Coronary artery (tissue), 2 donors: Measurements from ENCODE around the gene OASL.
"Not testable (repeated sequence)": the region's sequence is repeated elsewhere in the genome, so short reads cannot be mapped to it uniquely, and the experiment has no call there.

Source experiments
- DNase-seq: peaks from one replicate; pipeline ENCODE4 v3.0.0-alpha.2; 2017; ENCODE audit warnings: low spot score
- H3K27ac ChIP-seq, 2 donors: fragments of 200-600 bp; sonication (generic); one replicate each; pipeline ENCODE4 v1.5.1; 2016 to 2019
- H3K4me3 ChIP-seq: fragments of 200-600 bp; sonication (generic); 2 replicates; pipeline ENCODE4 v1.5.1; 2016; ENCODE audit warnings: mild to moderate bottlenecking, moderate library complexity
- TF ChIP-seq, protein P1 (sequence below): fragments of 200-600 bp; sonication (generic); IDR thresholded peaks from one replicate; pipeline ENCODE4 v1.5.1; 2019; ENCODE audit warnings: antibody characterized with exemption

The OASL gene

GRCh38 chr12:121084229-121084628, 45.2 kb upstream of the OASL start:
- H3K4me3 ChIP-seq, result no peak overlapping the region
- H3K27ac ChIP-seq, result no peak overlapping the region
- no peak for DNase-seq
- TF ChIP-seq, protein P1, sequence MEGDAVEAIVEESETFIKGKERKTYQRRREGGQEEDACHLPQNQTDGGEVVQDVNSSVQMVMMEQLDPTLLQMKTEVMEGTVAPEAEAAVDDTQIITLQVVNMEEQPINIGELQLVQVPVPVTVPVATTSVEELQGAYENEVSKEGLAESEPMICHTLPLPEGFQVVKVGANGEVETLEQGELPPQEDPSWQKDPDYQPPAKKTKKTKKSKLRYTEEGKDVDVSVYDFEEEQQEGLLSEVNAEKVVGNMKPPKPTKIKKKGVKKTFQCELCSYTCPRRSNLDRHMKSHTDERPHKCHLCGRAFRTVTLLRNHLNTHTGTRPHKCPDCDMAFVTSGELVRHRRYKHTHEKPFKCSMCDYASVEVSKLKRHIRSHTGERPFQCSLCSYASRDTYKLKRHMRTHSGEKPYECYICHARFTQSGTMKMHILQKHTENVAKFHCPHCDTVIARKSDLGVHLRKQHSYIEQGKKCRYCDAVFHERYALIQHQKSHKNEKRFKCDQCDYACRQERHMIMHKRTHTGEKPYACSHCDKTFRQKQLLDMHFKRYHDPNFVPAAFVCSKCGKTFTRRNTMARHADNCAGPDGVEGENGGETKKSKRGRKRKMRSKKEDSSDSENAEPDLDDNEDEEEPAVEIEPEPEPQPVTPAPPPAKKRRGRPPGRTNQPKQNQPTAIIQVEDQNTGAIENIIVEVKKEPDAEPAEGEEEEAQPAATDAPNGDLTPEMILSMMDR, result no peak

DNA sequence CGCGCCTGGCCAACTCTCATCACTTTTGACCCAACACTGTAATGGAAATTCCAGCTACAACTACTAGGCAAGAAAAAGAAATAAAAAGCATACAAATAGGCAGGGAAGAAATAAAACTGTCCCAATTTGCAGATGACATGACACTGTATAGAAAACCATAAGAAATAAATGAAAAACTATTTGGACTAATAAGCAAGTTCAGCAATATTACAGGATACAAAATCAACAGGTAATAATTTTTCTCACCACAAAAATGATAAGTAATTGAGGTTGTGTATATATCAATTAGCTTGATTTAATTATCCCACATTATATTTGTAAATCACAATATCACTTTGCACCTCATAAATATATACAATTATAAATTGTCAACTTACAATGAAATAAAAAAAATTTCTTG, 41.9 kb upstream of the OASL start:
- TF ChIP-seq, protein P1, result no peak
- H3K4me3 ChIP-seq, result no peak overlapping the region
- H3K27ac ChIP-seq, result no peak overlapping the region
- no peak for DNase-seq

DNA sequence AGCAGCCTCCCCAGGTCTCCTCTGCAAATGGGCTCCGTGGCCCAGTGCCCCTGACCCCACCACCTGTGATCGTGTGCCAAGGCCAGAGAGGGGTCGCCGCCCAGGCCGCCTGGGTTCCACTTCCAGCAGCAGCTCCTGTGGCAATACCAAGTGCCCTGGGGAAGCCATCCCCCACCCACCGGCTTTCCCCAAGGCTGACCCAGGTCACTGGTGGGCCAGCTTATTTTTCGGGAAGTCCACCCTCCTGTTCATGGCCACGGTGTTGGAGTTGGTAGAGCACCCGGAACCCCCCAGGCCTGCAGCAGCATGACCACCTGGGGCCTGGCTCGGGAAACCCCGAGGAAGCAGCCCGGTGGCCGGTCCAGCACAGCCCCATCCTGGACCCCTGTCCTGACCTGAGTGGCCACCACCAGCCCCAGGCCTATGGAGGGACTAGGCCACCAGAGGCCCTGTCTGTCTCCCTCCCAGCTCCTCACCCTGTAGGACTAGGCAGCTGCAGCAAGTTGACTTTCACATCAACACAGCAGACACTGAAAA, 40.8 kb upstream of the OASL start:
- Histone ChIP-seq H3K27ac (no peak overlapping the region), H3K4me3 (no peak overlapping the region)
- no peak for DNase-seq
- TF ChIP-seq, protein P1, result no peak

DNA sequence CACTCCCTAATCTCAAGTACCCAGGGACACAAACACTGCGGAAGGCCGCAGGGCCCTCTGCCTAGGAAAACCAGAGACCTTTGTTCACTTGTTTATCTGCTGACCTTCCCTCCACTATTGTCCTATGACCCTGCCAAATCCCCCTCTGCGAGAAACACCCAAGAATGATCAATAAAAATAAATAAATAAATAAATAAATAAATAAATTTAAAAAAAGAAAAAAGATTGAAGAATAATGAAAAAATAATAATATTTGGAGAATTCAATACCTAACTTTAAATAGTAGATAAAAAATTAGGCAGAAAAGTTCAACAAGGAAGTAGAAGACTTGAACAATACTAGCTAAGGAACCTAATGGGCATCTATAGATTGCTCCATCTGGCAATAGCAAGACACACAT, 38.4 kb upstream of the OASL start:
- not testable (repeated sequence) for DNase-seq, H3K27ac ChIP-seq, H3K4me3 ChIP-seq

- H3K27ac ChIP-seq, H3K4me3 ChIP-seq, DNase-seq: not testable (repeated sequence)
These were observed 36.9 kb upstream of the OASL start for GRCh38 chr12:121075911-121076310.

DNA sequence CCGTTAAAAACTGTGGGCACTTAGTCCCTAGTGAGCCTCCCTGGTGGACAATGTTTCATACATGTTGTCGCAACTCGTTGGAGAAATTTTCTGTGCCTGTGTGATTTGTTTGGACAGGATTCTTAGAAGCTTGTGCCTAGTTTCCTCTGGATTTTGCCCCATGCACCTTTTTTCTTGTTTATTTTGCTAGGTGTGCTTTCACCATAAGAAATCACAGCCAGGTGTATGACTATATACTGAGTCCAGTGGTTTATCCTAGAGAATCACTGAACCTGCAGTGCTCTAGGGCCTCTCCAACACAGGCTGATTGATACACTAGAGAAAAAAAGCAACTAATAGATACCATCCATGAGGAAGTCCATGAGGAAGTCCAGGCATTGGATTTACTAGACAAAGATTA, 33.1 kb upstream of the OASL start:
- DNase-seq, result no peak
- no peak overlapping the region for H3K4me3 ChIP-seq
- H3K27ac ChIP-seq, result no peak overlapping the region
- TF ChIP-seq, protein P1, result no peak

DNA sequence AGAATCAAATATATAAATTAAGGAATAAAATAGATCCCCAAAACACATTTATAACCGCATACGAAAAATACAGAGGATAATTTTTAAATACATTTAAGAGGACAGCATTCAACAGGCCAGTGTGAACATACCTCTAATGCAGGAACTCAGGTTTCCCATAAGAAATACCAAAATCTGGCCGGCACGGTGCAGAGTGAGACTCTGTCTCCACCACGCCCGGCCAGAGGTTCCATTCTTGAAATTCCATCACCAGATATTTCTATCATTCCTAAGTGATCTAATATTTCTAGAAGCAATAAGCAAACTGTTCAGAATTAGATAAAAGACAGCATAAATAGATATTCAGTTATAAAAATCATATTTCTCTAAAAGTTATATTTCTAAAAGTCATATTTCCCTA, 30.2 kb upstream of the OASL start:
- no peak overlapping the region for H3K27ac ChIP-seq
- no peak for DNase-seq
- no peak overlapping the region for H3K4me3 ChIP-seq
- TF ChIP-seq, protein P1, result no peak

- H3K27ac ChIP-seq, result no peak overlapping the region
- no peak overlapping the region for H3K4me3 ChIP-seq
- TF ChIP-seq, protein P1, result no peak
- no peak for DNase-seq
These were observed 26.3 kb upstream of the OASL start for GRCh38 chr12:121065345-121065744.

GRCh38 chr12:121064586-121064985, 25.5 kb upstream of the OASL start:
- not testable (repeated sequence) for DNase-seq, H3K27ac ChIP-seq, H3K4me3 ChIP-seq
